Pancreas (tissue), 10 donors: Measurements from ENCODE around the gene MTOR. TPM values are rescaled to one million over a fixed set of nuclear protein-coding genes. Genes with fewer than 3 reads are reported as not detected.

ENCODE experiments used
- ATAC-seq, 4 donors: fragments of 200-7000 bp; cut with Tn5 transposase; one replicate each; pipeline versions ENCODE4 v1.8.0 to v1.9.1; 2020; ENCODE audit warnings: mild to moderate bottlenecking in 4 of 4, moderate library complexity in 4 of 4
- DNase-seq, 6 donors: peaks; one replicate each; pipeline ENCODE4 v3.0.0-alpha.2; 2020
- FAIRE-seq: peaks from 2 replicates; lab custom pipeline; 2012; peaks lifted over from hg19 to GRCh38; lab: Jason Lieb, UNC
- H3K27ac ChIP-seq, 4 donors: fragments of 200-600 bp; sonication (generic); 1 replicate in 3 of 4; 2 replicates in 1 of 4; pipeline versions ENCODE4 v1.5.0 to v1.8.0; 2020
- H3K27me3 ChIP-seq, 4 donors: fragments of 200-600 bp; one replicate each; pipeline ENCODE4 v1.8.0; 2021
- H3K36me3 ChIP-seq, 3 donors: fragments of 200-600 bp; sonication (generic) in 1 of 3; one replicate each; pipeline versions ENCODE4 v1.5.0 to v1.8.0; 2020 to 2021
- H3K4me1 ChIP-seq, 3 donors: fragments of 200-600 bp; one replicate each; pipeline ENCODE4 v1.8.0; 2021
- H3K4me3 ChIP-seq, 4 donors: fragments of 200-600 bp; sonication (generic) in 2 of 4; one replicate each; pipeline versions ENCODE4 v1.5.0 to v1.8.0; 2020 to 2021
- H3K9me3 ChIP-seq, 4 donors: fragments of 200-600 bp; one replicate each; pipeline ENCODE4 v1.8.0; 2021
- WGBS, 2 donors: extraction: QIAGEN DNeasy Blood & Tissue Kit; methylation state at CpG; one replicate each; pipeline ENCODE4 v1.1.7; 2013; 5-methylcytosine and 5-hydroxymethylcytosine counted together
- intact Hi-C, 3 donors: fragments of 100-400 bp; cut with DNase I; formaldehyde crosslinking; loops; one replicate each; pipeline versions ENCODE4 v1.11.1 to v1.14.2; 2022
- polyA plus RNA-seq, 2 donors: library from polyadenylated mRNA; stranded (reverse); fragments of 200-250 nt; gene quantifications; one replicate each; pipeline ENCODE4 v1.2.3, GENCODE V29; 2013
- total RNA-seq, 6 donors: library from RNA; stranded (reverse); fragmentation: NEBNext Ultra II Directional in 4 of 6; extraction: Animal tissue kit (Norgen Biotek cat#: 25700) in 4 of 6; gene quantifications; one replicate each; pipeline versions ENCODE4 v1.2.1 to v1.2.4, GENCODE V29; 2021 to 2023
- TF ChIP-seq, protein P1 (sequence below), 4 donors: fragments of 200-600 bp; sonication (generic) in 3 of 4; IDR thresholded peaks; one replicate each; pipeline versions ENCODE4 v1.5.0 to v1.8.0; 2021; ENCODE audit warnings: antibody characterized with exemption in 4 of 4
- donor health status: healthy with polysubstance abuse.
- donor health status: DM: no; HTN: no; CAD: no; lungs with moderate emphysema.
- donor health status: DM: no; HTN: no; CAD: no.
- donor health status: control.
- donor health status: control.
- donor health status: Bipolar disorder and iron deficiency.
- donor health status: DM: yes; HTN: yes; CAD: no.
- donor health status: DM: no; HTN: no; CAD: no.
- donor health status: DM: no; HTN: no; CAD: no.
- donor health status: DM: yes; HTN: yes; CAD: no.

The MTOR gene
- total and polyA plus RNA-seq, 8 donors: 11.9 to 22.6 (median 15.8) TPM

DNA sequence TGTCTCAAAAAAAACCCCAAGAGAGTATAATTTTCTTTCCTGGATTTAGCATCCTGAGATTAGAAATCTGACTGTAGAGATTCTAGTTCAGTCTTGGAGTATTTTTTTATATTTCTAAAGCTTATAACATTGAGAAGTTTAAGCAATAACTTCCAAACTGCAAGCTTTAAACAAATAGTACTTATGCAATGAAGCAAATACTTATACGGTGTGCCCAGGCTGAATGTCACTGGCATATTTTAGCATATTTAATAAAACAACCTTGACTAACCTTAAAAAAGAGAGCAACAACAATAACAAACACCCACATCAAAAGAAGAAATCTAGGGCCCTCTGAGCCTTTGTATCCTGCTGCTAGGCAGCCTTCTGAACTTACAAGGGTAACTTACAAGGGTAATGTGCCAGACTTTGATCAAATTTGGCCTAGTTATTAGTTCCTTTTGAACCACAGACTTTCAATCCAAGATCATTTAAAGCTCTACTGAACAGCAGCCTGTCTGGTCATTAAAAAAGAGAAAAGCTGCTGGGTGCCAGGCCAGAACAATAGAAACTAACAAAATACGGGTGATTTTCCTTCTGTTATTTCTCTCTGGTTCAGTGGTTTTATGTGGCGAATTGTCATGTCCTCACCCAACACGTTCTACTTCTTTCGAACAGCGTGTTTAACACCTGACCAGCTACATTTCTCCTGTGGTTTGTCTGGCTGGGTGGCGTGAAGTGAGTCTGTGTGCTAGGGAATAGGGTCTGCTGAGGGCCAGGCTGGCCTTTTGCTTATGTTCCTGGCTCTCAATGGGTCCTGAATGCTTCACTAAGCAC is 16.2 kb downstream of the MTOR start:
- TF ChIP-seq, protein P1, sequence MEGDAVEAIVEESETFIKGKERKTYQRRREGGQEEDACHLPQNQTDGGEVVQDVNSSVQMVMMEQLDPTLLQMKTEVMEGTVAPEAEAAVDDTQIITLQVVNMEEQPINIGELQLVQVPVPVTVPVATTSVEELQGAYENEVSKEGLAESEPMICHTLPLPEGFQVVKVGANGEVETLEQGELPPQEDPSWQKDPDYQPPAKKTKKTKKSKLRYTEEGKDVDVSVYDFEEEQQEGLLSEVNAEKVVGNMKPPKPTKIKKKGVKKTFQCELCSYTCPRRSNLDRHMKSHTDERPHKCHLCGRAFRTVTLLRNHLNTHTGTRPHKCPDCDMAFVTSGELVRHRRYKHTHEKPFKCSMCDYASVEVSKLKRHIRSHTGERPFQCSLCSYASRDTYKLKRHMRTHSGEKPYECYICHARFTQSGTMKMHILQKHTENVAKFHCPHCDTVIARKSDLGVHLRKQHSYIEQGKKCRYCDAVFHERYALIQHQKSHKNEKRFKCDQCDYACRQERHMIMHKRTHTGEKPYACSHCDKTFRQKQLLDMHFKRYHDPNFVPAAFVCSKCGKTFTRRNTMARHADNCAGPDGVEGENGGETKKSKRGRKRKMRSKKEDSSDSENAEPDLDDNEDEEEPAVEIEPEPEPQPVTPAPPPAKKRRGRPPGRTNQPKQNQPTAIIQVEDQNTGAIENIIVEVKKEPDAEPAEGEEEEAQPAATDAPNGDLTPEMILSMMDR (IDR thresholded peaks at IDR 0.05): no peak
- Histone ChIP-seq H3K9me3 (no peaks in the 10 kb centered on the region), H3K4me3 (no peak overlapping the region), H3K36me3 (peaks cover 0 to 34% (median 6%) of the 10 kb centered on the region in 3 donors), H3K27me3 (no peaks in the 10 kb centered on the region), H3K27ac (no peak overlapping the region), H3K4me1 (no peaks in the 10 kb centered on the region)
- intact Hi-C loops: loop anchor here in 1 of 3 donors (10.0 kb wide), 1 partner anchor 399 kb away; no protein-coding TSS in a partner anchor
- FAIRE-seq: no peak
- ATAC-seq: no peak
- DNase-seq: no peak
- 90 to 97% methylated on average over 7 of the region's 7 CpGs for WGBS, 2 donors

DNA sequence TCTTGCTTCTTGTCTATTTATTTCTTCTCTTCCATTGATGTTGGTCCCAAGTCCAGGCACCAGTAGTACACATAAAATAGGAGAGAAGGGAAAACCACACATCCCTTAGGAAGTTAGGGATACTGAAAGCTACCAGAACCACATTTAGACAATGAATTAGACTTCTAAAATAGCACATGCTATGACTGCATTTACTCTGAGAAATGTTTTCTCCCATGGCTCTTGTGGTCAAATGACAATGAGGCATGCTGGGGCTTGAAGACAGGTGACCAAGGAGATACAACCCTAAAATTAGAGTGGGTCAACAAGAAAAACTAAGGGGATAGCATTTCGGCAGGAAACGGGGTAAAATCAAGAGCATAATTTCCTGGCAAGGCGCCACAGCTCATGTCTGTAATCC is 17.1 kb downstream of the MTOR start:
- intact Hi-C loops: loop anchor here in 1 of 3 donors (10.0 kb wide), 1 partner anchor 400 kb away; no protein-coding TSS in a partner anchor
- 81 to 83% methylated on average over 3 of the region's 3 CpGs for WGBS, 2 donors

DNA sequence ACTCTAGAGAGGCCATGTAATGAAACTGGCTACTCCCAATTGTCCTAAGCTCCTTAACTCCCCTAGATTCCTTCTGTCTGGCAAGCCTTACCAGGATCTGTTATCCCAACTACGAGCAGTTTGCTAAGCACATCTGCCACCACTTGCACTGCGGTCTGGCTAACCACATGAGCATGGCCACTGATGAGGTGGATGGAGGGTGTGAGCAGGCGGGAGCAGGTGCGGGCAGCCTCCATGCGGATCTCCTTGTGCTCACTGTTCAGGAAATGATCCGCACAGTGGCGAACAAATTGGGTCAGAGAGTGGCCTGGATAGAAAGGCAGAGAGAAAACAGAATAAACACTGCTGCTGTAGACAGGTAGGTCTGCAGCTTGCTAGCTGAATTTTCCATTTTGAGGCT is 24.0 kb downstream of the MTOR start:
- FAIRE-seq: no peak
- peaks cover 2 to 61% (median 25%) of the 10 kb centered on the region in 3 donors for H3K36me3 ChIP-seq

More for the DNA sequence above, 17.1 kb downstream of the MTOR start:
- ATAC-seq (no peak), FAIRE-seq (no peak), DNase-seq (no peak)
- TF ChIP-seq, protein P1 (IDR thresholded peaks at IDR 0.05): no peak
- H3K4me1 ChIP-seq: no peaks in the 10 kb centered on the region
- no peaks in the 10 kb centered on the region for H3K27me3 ChIP-seq
- peaks cover 0 to 41% (median 13%) of the 10 kb centered on the region in 3 donors for H3K36me3 ChIP-seq
- H3K4me3 ChIP-seq: no peak overlapping the region
- no peak overlapping the region for H3K27ac ChIP-seq
- H3K9me3 ChIP-seq: no peaks in the 10 kb centered on the region

DNA sequence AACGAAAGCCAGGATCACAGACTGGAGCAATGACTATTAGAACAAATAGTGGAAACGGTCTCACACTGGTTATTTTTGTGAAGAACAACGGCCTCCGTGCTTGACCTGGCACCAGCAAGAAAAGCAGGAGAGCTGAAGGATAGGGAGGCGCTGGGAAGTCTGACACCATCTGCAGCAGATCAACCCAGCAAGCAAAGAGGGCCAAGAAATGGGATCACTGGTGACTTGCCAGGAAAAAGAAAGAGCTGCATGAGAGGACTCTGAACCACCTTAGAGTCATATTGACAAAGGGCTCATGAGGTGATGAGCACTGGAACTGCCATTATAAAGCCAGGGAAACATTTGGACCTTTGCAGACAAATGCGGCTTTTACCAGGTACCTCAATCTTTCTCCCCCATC is 25.0 kb downstream of the MTOR start:
- ATAC-seq (no peak), FAIRE-seq (no peak), DNase-seq (no peak)
- no peak overlapping the region for H3K4me3 ChIP-seq
- H3K27me3 ChIP-seq: no peaks in the 10 kb centered on the region
- TF ChIP-seq, protein P1 (IDR thresholded peaks at IDR 0.05): no peak
- intact Hi-C loops: loop anchor here in 1 of 3 donors (10.0 kb wide), 1 partner anchor 407 kb away; no protein-coding TSS in a partner anchor
- WGBS, 2 donors: 88 to 90% methylated on average over 6 of the region's 6 CpGs
- H3K9me3 ChIP-seq: no peaks in the 10 kb centered on the region
- no peak overlapping the region for H3K27ac ChIP-seq
- H3K36me3 ChIP-seq: peaks cover 2 to 63% (median 25%) of the 10 kb centered on the region in 3 donors
- no peaks in the 10 kb centered on the region for H3K4me1 ChIP-seq

More for the DNA sequence above, 24.0 kb downstream of the MTOR start:
- H3K9me3 ChIP-seq: no peaks in the 10 kb centered on the region
- TF ChIP-seq, protein P1 (IDR thresholded peaks at IDR 0.05): no peak
- WGBS, 2 donors: 94% methylated on average over 7 of the region's 7 CpGs
- H3K27ac ChIP-seq: no peak overlapping the region
- H3K4me1 ChIP-seq: no peaks in the 10 kb centered on the region
- ATAC-seq (no peak), DNase-seq (no peak)
- H3K4me3 ChIP-seq: no peak overlapping the region
- no peaks in the 10 kb centered on the region for H3K27me3 ChIP-seq
- intact Hi-C loops: loop anchor here in 1 of 3 donors (10.0 kb wide), 1 partner anchor 406 kb away; no protein-coding TSS in a partner anchor
